Activated naive CD4-positive, alpha-beta T cell treated with anti-CD3 and anti-CD28 coated beads for 36 hours (primary cell): ENCODE results near the gene ALLC. TPM values are rescaled to one million over a fixed set of nuclear protein-coding genes. Genes with fewer than 3 reads are reported as not detected.
"Not testable (repeated sequence)": the region's sequence is repeated elsewhere in the genome, so short reads cannot be mapped to it uniquely, and the experiment has no call there.

Source experiments
- CTCF ChIA-PET: fragments of 350-600 bp; sonication (Branson Sonifier 250); formaldehyde crosslinking; loops from one replicate; lab custom pipeline; 2021; ENCODE audit warnings: antibody characterized with exemption; lab: Charles Lee
- DNase-seq: peaks from one replicate; pipeline ENCODE4 v3.0.0-alpha.2; 2020
- H3K27ac Mint-ChIP-seq: one replicate; pipeline ENCODE4 v1.8.0; 2021; ENCODE audit warnings: mild to moderate bottlenecking, mixed read lengths
- H3K27me3 Mint-ChIP-seq: one replicate; pipeline ENCODE4 v1.8.0; 2021; ENCODE audit warnings: low read depth, mixed read lengths
- H3K36me3 Mint-ChIP-seq: one replicate; pipeline ENCODE4 v1.8.0; 2021; ENCODE audit warnings: low read depth, mixed read lengths
- H3K4me1 Mint-ChIP-seq: one replicate; pipeline ENCODE4 v1.8.0; 2021; ENCODE audit warnings: low read depth, mixed read lengths
- H3K4me3 Mint-ChIP-seq: one replicate; pipeline ENCODE4 v1.8.0; 2021; ENCODE audit warnings: mild to moderate bottlenecking, moderate library complexity, mixed read lengths
- H3K9me3 Mint-ChIP-seq: one replicate; pipeline ENCODE4 v1.8.0; 2021; ENCODE audit warnings: mixed read lengths
- intact Hi-C: fragments of 100-400 bp; cut with micrococcal nuclease; formaldehyde crosslinking; loops from one replicate; pipeline ENCODE4 v1.15.1; 2023
- total RNA-seq, 2 experiments: library from RNA; stranded (reverse); gene quantifications; one replicate each; pipeline ENCODE4 v1.2.3, GENCODE V29; 2021

ALLC gene
- total RNA-seq, 2 experiments from 2014 or later: not detected

- H3K9me3 Mint-ChIP-seq: no peaks in the 10 kb centered on the region
Measured at GRCh38 chr2:3655871-3656761, 1.9 kb upstream of the ALLC start.

GRCh38 chr2:3656762-3657721 lies 958 bp upstream of the ALLC start:
- Mint-ChIP-seq H3K4me1 (peaks cover 5% of the 10 kb centered on the region), H3K27ac (no peak overlapping the region), H3K36me3 (no peaks in the 10 kb centered on the region), H3K9me3 (no peaks in the 10 kb centered on the region), H3K27me3 (no peaks in the 10 kb centered on the region), H3K4me3 (no peak overlapping the region)
- DNase-seq: no peak
- CTCF ChIA-PET: no interaction called here
- intact Hi-C loops: loop anchor here (10.0 kb wide), 1 partner anchor 482 kb away; no protein-coding TSS in a partner anchor

More at GRCh38 chr2:3655871-3656761, 1.9 kb upstream of the ALLC start:
- H3K27ac Mint-ChIP-seq: no peak overlapping the region
- intact Hi-C loops: loop anchor here (10.0 kb wide), 1 partner anchor 481 kb away; no protein-coding TSS in a partner anchor
- peaks cover 11% of the 10 kb centered on the region for H3K4me1 Mint-ChIP-seq
- CTCF ChIA-PET: no interaction called here
- no peaks in the 10 kb centered on the region for H3K36me3 Mint-ChIP-seq
- no peak for DNase-seq
- no peaks in the 10 kb centered on the region for H3K27me3 Mint-ChIP-seq
- no peak overlapping the region for H3K4me3 Mint-ChIP-seq

GRCh38 chr2:3659447-3660432 lies 1.7 kb downstream of the ALLC start:
- Mint-ChIP-seq H3K27me3 (no peaks in the 10 kb centered on the region), H3K4me1 (peaks cover 3% of the 10 kb centered on the region), H3K9me3 (no peaks in the 10 kb centered on the region), H3K36me3 (no peaks in the 10 kb centered on the region), H3K4me3 (no peak overlapping the region), H3K27ac (peak overlapping the region; percentile 8)
- CTCF ChIA-PET: no interaction called here
- intact Hi-C loops: loop anchor here (10.0 kb wide), 1 partner anchor 485 kb away; no protein-coding TSS in a partner anchor
- DNase-seq: no peak

GRCh38 chr2:3660640-3661039 lies 2.6 kb downstream of the ALLC start:
- H3K4me3 Mint-ChIP-seq, H3K27me3 Mint-ChIP-seq, H3K9me3 Mint-ChIP-seq, intact Hi-C loops, H3K36me3 Mint-ChIP-seq, CTCF ChIA-PET, H3K4me1 Mint-ChIP-seq: not testable (repeated sequence)
- peak; percentile 41 for DNase-seq
- H3K27ac Mint-ChIP-seq: peak overlapping the region; percentile 48

- Mint-ChIP-seq H3K27ac (no peak overlapping the region), H3K9me3 (no peaks in the 10 kb centered on the region), H3K4me3 (no peak overlapping the region), H3K4me1 (peaks cover 3% of the 10 kb centered on the region), H3K36me3 (no peaks in the 10 kb centered on the region), H3K27me3 (no peaks in the 10 kb centered on the region)
- DNase-seq: no peak
- intact Hi-C loops: no loop called here
- CTCF ChIA-PET: no interaction called here
Measured at GRCh38 chr2:3661149-3661660, 3.2 kb downstream of the ALLC start.

GRCh38 chr2:3662239-3662638 lies 4.2 kb downstream of the ALLC start:
- DNase-seq: no peak
- CTCF ChIA-PET: no interaction called here
- intact Hi-C loops: no loop called here
- Mint-ChIP-seq H3K4me3 (no peak overlapping the region), H3K9me3 (no peaks in the 10 kb centered on the region), H3K27ac (no peak overlapping the region), H3K36me3 (no peaks in the 10 kb centered on the region), H3K27me3 (no peaks in the 10 kb centered on the region), H3K4me1 (peaks cover 3% of the 10 kb centered on the region)

GRCh38 chr2:3664118-3664517 lies 6.1 kb downstream of the ALLC start:
- intact Hi-C loops: no loop called here
- Mint-ChIP-seq H3K9me3 (no peaks in the 10 kb centered on the region), H3K27ac (no peak overlapping the region), H3K27me3 (no peaks in the 10 kb centered on the region), H3K4me1 (peaks cover 3% of the 10 kb centered on the region), H3K4me3 (no peak overlapping the region), H3K36me3 (no peaks in the 10 kb centered on the region)
- no peak for DNase-seq
- CTCF ChIA-PET: no interaction called here

GRCh38 chr2:3664925-3665324 lies 6.9 kb downstream of the ALLC start:
- H3K9me3 Mint-ChIP-seq: no peaks in the 10 kb centered on the region
- H3K27me3 Mint-ChIP-seq: no peaks in the 10 kb centered on the region
- H3K4me1 Mint-ChIP-seq: peaks cover 3% of the 10 kb centered on the region
- intact Hi-C loops: no loop called here
- no peaks in the 10 kb centered on the region for H3K36me3 Mint-ChIP-seq
- DNase-seq: no peak
- CTCF ChIA-PET: interaction anchor here (1.2 kb wide), 1 partner anchor 63 kb away, joined by 3 read pairs; no protein-coding TSS in a partner anchor
- no peak overlapping the region for H3K27ac Mint-ChIP-seq
- no peak overlapping the region for H3K4me3 Mint-ChIP-seq

GRCh38 chr2:3665886-3666612 lies 8.0 kb downstream of the ALLC start:
- Mint-ChIP-seq H3K4me3 (no peak overlapping the region), H3K27ac (no peak overlapping the region), H3K36me3 (no peaks in the 10 kb centered on the region), H3K27me3 (no peaks in the 10 kb centered on the region), H3K4me1 (no peaks in the 10 kb centered on the region), H3K9me3 (no peaks in the 10 kb centered on the region)
- intact Hi-C loops: no loop called here
- no peak for DNase-seq
- CTCF ChIA-PET: interaction anchor here (0.8 to 1.2 kb wide), 3 partner anchors 14 to 84 kb away, joined by 3 to 4 read pairs (median 3); no protein-coding TSS in a partner anchor

- CTCF ChIA-PET: interaction anchor here (1.1 kb wide), 1 partner anchor 15 kb away, joined by 3 read pairs; no protein-coding TSS in a partner anchor
- no peak overlapping the region for H3K27ac Mint-ChIP-seq
- intact Hi-C loops: no loop called here
- H3K4me1 Mint-ChIP-seq: no peaks in the 10 kb centered on the region
- H3K27me3 Mint-ChIP-seq: no peaks in the 10 kb centered on the region
- no peak overlapping the region for H3K4me3 Mint-ChIP-seq
- no peaks in the 10 kb centered on the region for H3K9me3 Mint-ChIP-seq
- no peak for DNase-seq
- H3K36me3 Mint-ChIP-seq: no peaks in the 10 kb centered on the region
Measured at GRCh38 chr2:3666613-3666975, 8.6 kb downstream of the ALLC start.

GRCh38 chr2:3667151-3667631 lies 9.2 kb downstream of the ALLC start:
- CTCF ChIA-PET: interaction anchor here (0.8 kb wide), 1 partner anchor 16 kb away, joined by 4 read pairs; no protein-coding TSS in a partner anchor

More at GRCh38 chr2:3667151-3667631, 9.2 kb downstream of the ALLC start:
- no peaks in the 10 kb centered on the region for H3K27me3 Mint-ChIP-seq
- H3K4me1 Mint-ChIP-seq: no peaks in the 10 kb centered on the region
- intact Hi-C loops: no loop called here
- no peaks in the 10 kb centered on the region for H3K9me3 Mint-ChIP-seq
- H3K36me3 Mint-ChIP-seq: no peaks in the 10 kb centered on the region
- no peak overlapping the region for H3K4me3 Mint-ChIP-seq
- DNase-seq: no peak
- H3K27ac Mint-ChIP-seq: no peak overlapping the region
